HepG2 (cell line): Measurements from ENCODE around the gene SEPTIN2. TPM values are rescaled to one million over a fixed set of nuclear protein-coding genes. Genes with fewer than 3 reads are reported as not detected.

Source experiments
- ATAC-seq: fragments of 200-7000 bp; cut with Tn5 transposase; 3 replicates; pipeline ENCODE4 v1.9.1; 2020; ENCODE audit warnings: mild to moderate bottlenecking, moderate library complexity
- BruUV-seq: library from RNA; stranded (reverse); fragments of 400-500 nt; replicated peaks from 2 replicates; lab custom pipeline; 2021; lab: Mats Ljungman, UMichigan
- CTCF ChIA-PET: fragments of 300-600 bp; formaldehyde crosslinking; extraction: SDS; loops from one replicate; lab custom pipeline; 2021; ENCODE audit warnings: low total read pairs, inconsistent platforms, low intra/inter-chr PET ratio; lab: Yijun Ruan, JAX
- POLR2A ChIA-PET: fragments of 350-600 bp; sonication (Branson Sonifier 250); formaldehyde crosslinking; loops from one replicate; lab custom pipeline; 2020; ENCODE audit warnings: antibody characterized with exemption, inconsistent platforms; lab: Yijun Ruan, JAX
- DNase-seq: peaks from one replicate; pipeline ENCODE4 v3.0.0-alpha.2; 2015; ENCODE audit warnings: low spot score
- FAIRE-seq: peaks from 3 replicates; lab custom pipeline; 2011; peaks lifted over from hg19 to GRCh38; lab: Jason Lieb, UNC
- H2AFZ ChIP-seq: one replicate; pipeline ENCODE4 v1.6.1; 2011; ENCODE audit warnings: low read length, inconsistent platforms
- H3K27ac ChIP-seq: fragments of 300-600 bp; 3 replicates; pipeline ENCODE4 v1.8.0; 2011; ENCODE audit warnings: mixed run types, mild to moderate bottlenecking, mixed read lengths, low read length, inconsistent platforms; ENCODE audit not compliant: insufficient read depth; ENCODE audit errors: extremely low read length
- H3K27me3 ChIP-seq, 2 experiments: fragments of 200-600 bp in 1 of 2; 2 replicates in 1 of 2; 3 replicates in 1 of 2; pipeline versions ENCODE4 v1.6.0 to v1.8.0; 2011; ENCODE audit warnings: low read length in 2 of 2, mild to moderate bottlenecking in 2 of 2, moderate library complexity in 2 of 2, inconsistent platforms in 1 of 2; ENCODE audit not compliant: insufficient read depth in 2 of 2, control insufficient read depth in 1 of 2
- H3K36me3 ChIP-seq, 2 experiments: fragments of 200-600 bp in 1 of 2; replicated peaks in 1 of 2; 2 replicates in 1 of 2; 3 replicates in 1 of 2; pipeline versions ENCODE4 v1.5.1 to v1.8.0; 2011; ENCODE audit warnings: low read length in 2 of 2, inconsistent platforms in 1 of 2; ENCODE audit not compliant: insufficient read depth in 2 of 2, control insufficient read depth in 1 of 2
- H3K4me1 ChIP-seq: 2 replicates; pipeline ENCODE4 v1.5.1; 2012; ENCODE audit warnings: low read length, inconsistent platforms; ENCODE audit not compliant: insufficient read depth
- H3K4me2 ChIP-seq: 2 replicates; pipeline ENCODE4 v1.6.0; 2011; ENCODE audit warnings: low read depth, low read length, inconsistent platforms
- H3K4me3 ChIP-seq, 3 experiments: fragments of 200-600 bp in 1 of 3; sonication (generic), shearing (Covaris generic) in 1 of 3; replicated peaks in 1 of 3; 2 replicates each; pipeline ENCODE4 v1.5.1; 2011 to 2016; ENCODE audit warnings: low read length in 3 of 3, inconsistent platforms in 2 of 3, low read depth in 2 of 3, mild to moderate bottlenecking in 2 of 3, control low read depth in 1 of 3, mixed read lengths in 1 of 3; ENCODE audit not compliant: insufficient read depth in 1 of 3
- H3K79me2 ChIP-seq: one replicate; pipeline ENCODE4 v1.6.1; 2011; ENCODE audit warnings: low read length, inconsistent platforms; ENCODE audit not compliant: insufficient read depth
- H3K9ac ChIP-seq: 2 replicates; pipeline ENCODE4 v1.6.0; 2011; ENCODE audit warnings: mild to moderate bottlenecking, low read depth, low read length, inconsistent platforms; ENCODE audit not compliant: insufficient read depth
- H3K9me3 ChIP-seq: 2 replicates; pipeline ENCODE4 v1.5.1; 2012; ENCODE audit warnings: mild to moderate bottlenecking, low read length
- H4K20me1 ChIP-seq: 2 replicates; pipeline ENCODE4 v1.6.0; 2011; ENCODE audit warnings: inconsistent platforms, mild to moderate bottlenecking, low read length, moderate library complexity; ENCODE audit not compliant: insufficient read depth
- FOXA1 ChIP-seq, 2 experiments: fragments of 450-650 bp in 1 of 2; sonication (generic) in 1 of 2; formaldehyde crosslinking in 1 of 2; IDR thresholded peaks; 2 replicates each; pipeline versions ENCODE4 v1.4.0 to v1.6.1; 2016 to 2020; ENCODE audit warnings: missing genetic modification reagents in 1 of 2
- HOXA9 ChIP-seq: sonication (generic); formaldehyde crosslinking; IDR thresholded peaks from 2 replicates; pipeline ENCODE4 v1.8.1; 2022; ENCODE audit warnings: missing genetic modification reagents, mild to moderate bottlenecking, moderate library complexity, borderline replicate concordance
- MBNL3 ChIP-seq: fragments of 250-450 bp; sonication (Bioruptor Pico); conservative IDR thresholded peaks from 2 replicates; pipeline ENCODE4 v1.8.0; 2022; ENCODE audit warnings: mild to moderate bottlenecking, inconsistent platforms
- REPIN1 ChIP-seq: sonication (generic); formaldehyde crosslinking; IDR thresholded peaks from 2 replicates; pipeline ENCODE4 v1.8.0; 2022; ENCODE audit warnings: missing genetic modification reagents, low read depth, mild to moderate bottlenecking, borderline replicate concordance
- ZBTB7A ChIP-seq: sonication (generic); formaldehyde crosslinking; IDR thresholded peaks from 2 replicates; pipeline ENCODE4 v1.8.0; 2022; ENCODE audit warnings: mild to moderate bottlenecking, missing genetic modification reagents
- ZMYM4 ChIP-seq: sonication (generic); formaldehyde crosslinking; IDR thresholded peaks from 2 replicates; pipeline ENCODE4 v1.8.1; 2023; ENCODE audit warnings: mild to moderate bottlenecking, missing genetic modification reagents
- ZNF841 ChIP-seq: sonication (generic); formaldehyde crosslinking; IDR thresholded peaks from 2 replicates; pipeline ENCODE4 v1.8.1; 2023; ENCODE audit warnings: missing genetic modification reagents, borderline replicate concordance
- WGBS: methylation state at CpG from one replicate; pipeline ENCODE4 v1.1.6; 2017; ENCODE audit warnings: low lambda C conversion rate; 5-methylcytosine and 5-hydroxymethylcytosine counted together
- in situ Hi-C: cut with HindIII; loops from 2 replicates; pipeline ENCODE4 v1.10.0; 2017; ENCODE audit warnings: low pct_unique_long_range_greater_than_20kb; ENCODE audit not compliant: extremely low pct_ligation_motif_present
- intact Hi-C: fragments of 100-400 bp; cut with micrococcal nuclease; formaldehyde crosslinking; loops from one replicate; pipeline ENCODE4 v1.10.0; 2022; ENCODE audit not compliant: unreplicated experiment
- polyA plus RNA-seq, 8 experiments: library from polyadenylated mRNA; depleted of rRNA in 3 of 8; stranded (reverse) in 7 of 8; unstranded in 1 of 8; fragments of >200 nt; fragmentation: Illumina TruSeq in 4 of 8; extraction: Trizol in 4 of 8; gene quantifications; 2 replicates each; pipeline versions ENCODE4 v1.2.1 to v1.2.3, GENCODE V29; 2011 to 2016; ENCODE audit warnings: low read depth in 4 of 8, missing spikeins in 1 of 8, mixed read lengths in 1 of 8; ENCODE audit not compliant: insufficient read depth in 1 of 8
- total RNA-seq, 5 experiments: library from RNA; depleted of rRNA; stranded (reverse); fragments of >200 nt; fragmentation: Illumina TruSeq; extraction: Trizol; gene quantifications; 2 replicates each; pipeline ENCODE4 v1.2.3, GENCODE V29; 2016; ENCODE audit warnings: low read depth in 1 of 5
- TF ChIP-seq, protein P1 (sequence below): sonication (generic); formaldehyde crosslinking; IDR thresholded peaks from 2 replicates; pipeline ENCODE4 v1.4.0; 2020; ENCODE audit warnings: missing genetic modification reagents
- TF ChIP-seq, protein P2 (sequence below): sonication (generic); formaldehyde crosslinking; IDR thresholded peaks from one replicate; pipeline ENCODE4 v1.5.1; 2020; ENCODE audit warnings: mild to moderate bottlenecking, missing genetic modification reagents; ENCODE audit errors: not compliant biosample characterization

SEPTIN2 gene
- total and polyA plus RNA-seq, 2 of the 13 experiments (the other 11 are each of a cell fraction or from before 2014, with no cell fraction given), result 493 to 733 TPM

DNA sequence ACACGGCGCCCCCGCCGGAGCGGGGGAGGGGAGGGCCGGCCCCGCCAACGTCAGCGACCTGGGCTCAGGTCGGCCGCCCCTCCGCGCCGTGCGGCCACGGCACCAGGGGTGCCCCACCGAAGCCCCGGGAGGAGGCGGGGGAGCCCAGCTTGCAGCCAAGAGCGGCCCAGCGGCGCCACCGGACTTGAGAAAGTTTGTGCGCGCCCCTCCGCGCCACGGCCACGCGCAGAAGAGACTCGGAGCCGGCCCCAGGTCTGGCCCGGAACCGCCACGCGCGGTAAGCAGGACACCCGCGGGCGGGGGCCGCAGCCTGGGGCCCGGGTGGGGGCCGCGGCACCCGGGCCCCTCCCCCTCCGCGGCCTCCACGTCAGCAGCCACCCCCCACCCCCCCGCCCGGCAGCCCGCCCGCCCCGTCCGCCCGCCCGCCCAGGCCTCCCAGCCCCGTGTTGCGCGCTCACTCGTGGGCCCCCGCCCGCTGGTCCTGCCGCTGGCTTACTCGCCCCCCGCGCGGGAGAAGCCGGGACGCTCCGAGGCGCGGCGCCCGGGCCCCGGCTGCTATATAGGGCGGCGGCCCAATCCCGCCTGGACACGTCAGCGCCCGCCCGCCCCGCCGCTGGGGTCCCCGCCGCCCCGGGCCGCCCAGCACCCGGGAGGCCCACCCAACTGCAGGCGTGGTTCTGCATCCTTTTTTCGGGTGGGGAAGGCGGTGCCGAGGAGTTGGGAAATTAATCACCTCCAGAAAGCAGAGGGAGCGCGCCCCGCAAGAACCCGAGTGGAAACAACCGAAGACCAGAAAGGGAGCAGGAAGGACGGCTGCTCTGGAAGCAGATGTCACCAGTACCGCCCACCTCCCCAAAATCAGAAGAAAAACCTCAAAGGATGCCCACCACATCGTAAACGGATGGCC, 43.2 kb upstream of the SEPTIN2 start:
- no TSS peak for BruUV-seq
- CTCF ChIA-PET, result no interaction called here
- TF ChIP-seq, protein P1, sequence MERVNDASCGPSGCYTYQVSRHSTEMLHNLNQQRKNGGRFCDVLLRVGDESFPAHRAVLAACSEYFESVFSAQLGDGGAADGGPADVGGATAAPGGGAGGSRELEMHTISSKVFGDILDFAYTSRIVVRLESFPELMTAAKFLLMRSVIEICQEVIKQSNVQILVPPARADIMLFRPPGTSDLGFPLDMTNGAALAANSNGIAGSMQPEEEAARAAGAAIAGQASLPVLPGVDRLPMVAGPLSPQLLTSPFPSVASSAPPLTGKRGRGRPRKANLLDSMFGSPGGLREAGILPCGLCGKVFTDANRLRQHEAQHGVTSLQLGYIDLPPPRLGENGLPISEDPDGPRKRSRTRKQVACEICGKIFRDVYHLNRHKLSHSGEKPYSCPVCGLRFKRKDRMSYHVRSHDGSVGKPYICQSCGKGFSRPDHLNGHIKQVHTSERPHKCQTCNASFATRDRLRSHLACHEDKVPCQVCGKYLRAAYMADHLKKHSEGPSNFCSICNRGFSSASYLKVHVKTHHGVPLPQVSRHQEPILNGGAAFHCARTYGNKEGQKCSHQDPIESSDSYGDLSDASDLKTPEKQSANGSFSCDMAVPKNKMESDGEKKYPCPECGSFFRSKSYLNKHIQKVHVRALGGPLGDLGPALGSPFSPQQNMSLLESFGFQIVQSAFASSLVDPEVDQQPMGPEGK, result peak; percentile 15; the same call in 1 of the 2 replicates
- TF ChIP-seq FOXA1 (IDR thresholded peaks at IDR 0.05), result no peak
- no peak for TF ChIP-seq FOXA1 (CRISPR knock-in tag; IDR thresholded peaks at IDR 0.05)
- TF ChIP-seq ZMYM4 (CRISPR knock-in tag), result peak; percentile 12; the same call in 1 of the 2 replicates
- TF ChIP-seq HOXA9 (CRISPR knock-in tag), result peak; percentile 60; the same call in 1 of the 2 replicates
- TF ChIP-seq REPIN1, result 0 out of 2 replicates have a peak, but pooled peaks have one; percentile 26
- peak; percentile 42; the same call in 1 of the 2 replicates for TF ChIP-seq ZNF841 (CRISPR knock-in tag)
- TF ChIP-seq, protein P2, sequence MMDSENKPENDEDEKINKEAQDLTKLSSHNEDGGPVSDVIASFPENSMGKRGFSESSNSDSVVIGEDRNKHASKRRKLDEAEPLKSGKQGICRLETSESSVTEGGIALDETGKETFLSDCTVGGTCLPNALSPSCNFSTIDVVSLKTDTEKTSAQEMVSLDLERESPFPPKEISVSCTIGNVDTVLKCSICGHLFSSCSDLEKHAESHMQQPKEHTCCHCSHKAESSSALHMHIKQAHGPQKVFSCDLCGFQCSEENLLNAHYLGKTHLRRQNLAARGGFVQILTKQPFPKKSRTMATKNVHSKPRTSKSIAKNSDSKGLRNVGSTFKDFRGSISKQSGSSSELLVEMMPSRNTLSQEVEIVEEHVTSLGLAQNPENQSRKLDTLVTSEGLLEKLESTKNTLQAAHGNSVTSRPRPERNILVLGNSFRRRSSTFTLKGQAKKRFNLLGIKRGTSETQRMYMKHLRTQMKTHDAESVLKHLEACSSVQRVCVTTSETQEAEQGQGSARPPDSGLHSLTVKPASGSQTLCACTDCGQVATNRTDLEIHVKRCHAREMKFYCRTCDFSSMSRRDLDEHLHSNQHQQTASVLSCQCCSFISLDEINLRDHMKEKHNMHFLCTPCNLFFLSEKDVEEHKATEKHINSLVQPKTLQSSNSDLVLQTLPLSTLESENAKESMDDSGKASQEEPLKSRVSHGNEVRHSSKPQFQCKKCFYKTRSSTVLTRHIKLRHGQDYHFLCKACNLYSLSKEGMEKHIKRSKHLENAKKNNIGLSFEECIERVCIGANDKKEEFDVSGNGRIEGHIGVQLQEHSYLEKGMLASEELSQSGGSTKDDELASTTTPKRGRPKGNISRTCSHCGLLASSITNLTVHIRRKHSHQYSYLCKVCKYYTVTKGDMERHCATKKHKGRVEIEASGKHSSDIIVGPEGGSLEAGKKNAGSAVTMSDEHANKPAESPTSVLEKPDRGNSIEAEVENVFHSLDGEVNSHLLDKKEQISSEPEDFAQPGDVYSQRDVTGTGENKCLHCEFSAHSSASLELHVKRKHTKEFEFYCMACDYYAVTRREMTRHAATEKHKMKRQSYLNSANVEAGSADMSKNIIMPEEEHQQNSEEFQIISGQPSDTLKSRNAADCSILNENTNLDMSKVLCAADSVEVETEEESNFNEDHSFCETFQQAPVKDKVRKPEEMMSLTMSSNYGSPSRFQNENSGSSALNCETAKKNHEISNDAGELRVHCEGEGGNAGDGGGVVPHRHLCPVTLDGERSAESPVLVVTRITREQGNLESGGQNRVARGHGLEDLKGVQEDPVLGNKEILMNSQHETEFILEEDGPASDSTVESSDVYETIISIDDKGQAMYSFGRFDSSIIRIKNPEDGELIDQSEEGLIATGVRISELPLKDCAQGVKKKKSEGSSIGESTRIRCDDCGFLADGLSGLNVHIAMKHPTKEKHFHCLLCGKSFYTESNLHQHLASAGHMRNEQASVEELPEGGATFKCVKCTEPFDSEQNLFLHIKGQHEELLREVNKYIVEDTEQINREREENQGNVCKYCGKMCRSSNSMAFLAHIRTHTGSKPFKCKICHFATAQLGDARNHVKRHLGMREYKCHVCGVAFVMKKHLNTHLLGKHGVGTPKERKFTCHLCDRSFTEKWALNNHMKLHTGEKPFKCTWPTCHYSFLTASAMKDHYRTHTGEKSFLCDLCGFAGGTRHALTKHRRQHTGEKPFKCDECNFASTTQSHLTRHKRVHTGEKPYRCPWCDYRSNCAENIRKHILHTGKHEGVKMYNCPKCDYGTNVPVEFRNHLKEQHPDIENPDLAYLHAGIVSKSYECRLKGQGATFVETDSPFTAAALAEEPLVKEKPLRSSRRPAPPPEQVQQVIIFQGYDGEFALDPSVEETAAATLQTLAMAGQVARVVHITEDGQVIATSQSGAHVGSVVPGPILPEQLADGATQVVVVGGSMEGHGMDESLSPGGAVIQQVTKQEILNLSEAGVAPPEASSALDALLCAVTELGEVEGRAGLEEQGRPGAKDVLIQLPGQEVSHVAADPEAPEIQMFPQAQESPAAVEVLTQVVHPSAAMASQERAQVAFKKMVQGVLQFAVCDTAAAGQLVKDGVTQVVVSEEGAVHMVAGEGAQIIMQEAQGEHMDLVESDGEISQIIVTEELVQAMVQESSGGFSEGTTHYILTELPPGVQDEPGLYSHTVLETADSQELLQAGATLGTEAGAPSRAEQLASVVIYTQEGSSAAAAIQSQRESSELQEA, result peak; percentile 19
- TF ChIP-seq MBNL3 (CRISPR knock-in tag), result no peak
- TF ChIP-seq ZBTB7A, result 0 out of 2 replicates have a peak, but pooled peaks have one; percentile 46

More for the DNA sequence above, 43.2 kb upstream of the SEPTIN2 start:
- H3K27me3 ChIP-seq, result no peaks in the 10 kb centered on the region; a peak in 1 of 5 replicates
- H2AFZ ChIP-seq, result no peak overlapping the region
- peaks cover 12 to 19% of the 10 kb centered on the region in 2 experiments for H3K36me3 ChIP-seq
- peak overlapping the region; percentile 97 for H3K4me2 ChIP-seq
- DNase-seq (no peak), ATAC-seq (peak; percentile 69), FAIRE-seq (no peak)
- no peaks in the 10 kb centered on the region for H3K9me3 ChIP-seq
- POLR2A ChIA-PET, result interaction anchor here (1.0 to 2.2 kb wide), 3 partner anchors 11 to 87 kb away, joined by 3 to 8 read pairs (median 3); partner anchors contain the start of genes HDLBP and SEPTIN2
- in situ Hi-C loops, result no loop called here
- WGBS, result 6% methylated on average over 43 of the region's 102 CpGs
- peak overlapping the region; percentile 97 for H3K9ac ChIP-seq
- intact Hi-C loops, result loop anchor here (2.0 to 10.0 kb wide), 2 partner anchors 42 to 82 kb away; partner anchors contain the start of genes FARP2, HDLBP and SEPTIN2
- H4K20me1 ChIP-seq, result peaks cover 46% of the 10 kb centered on the region
- H3K27ac ChIP-seq, result peak overlapping the region; percentile 85
- H3K4me1 ChIP-seq, result peaks cover 68% of the 10 kb centered on the region
- H3K4me3 ChIP-seq, result peak overlapping the region; percentile 76 to 91 (median 80)
- peaks cover 94% of the 10 kb centered on the region for H3K79me2 ChIP-seq
